C4-2B (cell line): ENCODE data around the gene RB1.

Source experiments
- ZFX ChIP-seq: fragments of 450-650 bp; IDR thresholded peaks from 2 replicates; pipeline ENCODE4 v1.6.1; 2017
- TF ChIP-seq, protein P1 (sequence below): fragments of 450-650 bp; conservative IDR thresholded peaks from 2 replicates; pipeline ENCODE4 v1.5.1; 2017; ENCODE audit warnings: mild to moderate bottlenecking

- TF ChIP-seq, protein P1, sequence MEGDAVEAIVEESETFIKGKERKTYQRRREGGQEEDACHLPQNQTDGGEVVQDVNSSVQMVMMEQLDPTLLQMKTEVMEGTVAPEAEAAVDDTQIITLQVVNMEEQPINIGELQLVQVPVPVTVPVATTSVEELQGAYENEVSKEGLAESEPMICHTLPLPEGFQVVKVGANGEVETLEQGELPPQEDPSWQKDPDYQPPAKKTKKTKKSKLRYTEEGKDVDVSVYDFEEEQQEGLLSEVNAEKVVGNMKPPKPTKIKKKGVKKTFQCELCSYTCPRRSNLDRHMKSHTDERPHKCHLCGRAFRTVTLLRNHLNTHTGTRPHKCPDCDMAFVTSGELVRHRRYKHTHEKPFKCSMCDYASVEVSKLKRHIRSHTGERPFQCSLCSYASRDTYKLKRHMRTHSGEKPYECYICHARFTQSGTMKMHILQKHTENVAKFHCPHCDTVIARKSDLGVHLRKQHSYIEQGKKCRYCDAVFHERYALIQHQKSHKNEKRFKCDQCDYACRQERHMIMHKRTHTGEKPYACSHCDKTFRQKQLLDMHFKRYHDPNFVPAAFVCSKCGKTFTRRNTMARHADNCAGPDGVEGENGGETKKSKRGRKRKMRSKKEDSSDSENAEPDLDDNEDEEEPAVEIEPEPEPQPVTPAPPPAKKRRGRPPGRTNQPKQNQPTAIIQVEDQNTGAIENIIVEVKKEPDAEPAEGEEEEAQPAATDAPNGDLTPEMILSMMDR, result no peak
- no peak for TF ChIP-seq ZFX
These were observed 49.7 kb upstream of the RB1 start for GRCh38 chr13:48253849-48254248.
